Hematopoietic multipotent progenitor cell (in vitro differentiated cells): ENCODE measurements around the gene CXCL3. TPM values are rescaled to one million over a fixed set of nuclear protein-coding genes. Genes with fewer than 3 reads are reported as not detected.
A peak's percentile ranks its signal among the peaks of the same experiment; 100 is the strongest.

Source experiments
- DNase-seq, 3 donors: peaks; one replicate each; pipeline ENCODE4 v3.0.0-alpha.2; 2011 to 2015; ENCODE audit warnings: low read depth in 2 of 3, low spot score in 2 of 3
- total RNA-seq: library from RNA; depleted of rRNA; stranded (reverse); fragments of >200 nt; gene quantifications from one replicate; pipeline ENCODE4 v1.2.3, GENCODE V29; 2012

Gene CXCL3
- total RNA-seq, 1 donor = 5.7 TPM

DNA sequence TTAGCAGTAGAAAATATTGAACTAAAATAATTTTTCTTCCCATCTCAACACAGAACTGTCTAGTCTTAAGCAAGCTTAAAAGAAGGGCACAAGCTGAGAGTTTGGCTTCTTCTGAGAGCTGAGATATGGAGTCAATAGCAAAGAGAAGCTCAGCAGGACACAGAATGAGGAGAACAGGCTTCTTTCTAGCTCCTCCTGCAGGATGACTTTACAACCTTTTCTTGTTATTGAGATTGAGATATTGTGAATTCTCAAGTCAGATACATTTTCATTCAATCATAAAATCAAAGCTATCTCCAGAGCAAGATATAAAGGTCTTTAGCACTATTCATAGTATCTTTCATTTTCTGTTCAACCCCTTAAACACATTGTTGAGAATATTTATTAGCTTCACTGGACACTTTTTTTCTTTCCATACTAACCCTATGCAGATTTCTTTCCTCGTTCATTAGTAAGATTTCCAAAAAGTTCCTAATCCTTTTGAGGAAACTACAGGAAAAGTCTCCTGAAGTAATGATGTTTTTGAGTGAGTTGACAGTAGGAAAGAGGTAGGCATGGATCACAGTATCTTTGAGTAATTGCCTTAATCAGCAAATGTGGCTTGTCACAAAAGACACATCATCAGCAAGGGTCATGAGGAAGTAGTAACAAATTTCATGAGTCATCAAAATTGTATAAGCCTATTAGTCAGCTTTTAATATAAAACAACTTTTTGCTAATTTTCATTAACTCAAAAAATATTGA, 17.8 kb upstream of the CXCL3 start:
- no peak for DNase-seq

GRCh38 chr4:74055498-74055897, 17.0 kb upstream of the CXCL3 start:
- no peak for DNase-seq

DNA sequence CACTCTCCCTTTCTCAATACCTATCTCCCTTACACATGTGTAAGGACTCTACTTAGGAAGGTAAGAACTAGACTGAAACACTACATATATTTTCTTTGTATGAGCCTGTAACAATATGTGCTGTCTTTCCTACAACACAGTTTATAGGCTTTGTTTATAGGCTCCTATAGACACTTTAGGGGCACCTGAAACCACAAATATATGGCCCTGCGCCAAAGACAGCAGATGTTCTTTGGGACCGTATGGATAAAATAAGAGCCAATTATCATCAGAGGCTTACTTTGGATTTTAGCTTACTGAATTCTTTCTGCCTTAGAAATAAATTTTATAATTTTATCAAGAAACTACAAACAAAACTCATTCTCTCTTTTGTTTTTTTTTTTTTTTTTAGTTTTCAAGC, 16.6 kb upstream of the CXCL3 start:
- no peak for DNase-seq

DNA sequence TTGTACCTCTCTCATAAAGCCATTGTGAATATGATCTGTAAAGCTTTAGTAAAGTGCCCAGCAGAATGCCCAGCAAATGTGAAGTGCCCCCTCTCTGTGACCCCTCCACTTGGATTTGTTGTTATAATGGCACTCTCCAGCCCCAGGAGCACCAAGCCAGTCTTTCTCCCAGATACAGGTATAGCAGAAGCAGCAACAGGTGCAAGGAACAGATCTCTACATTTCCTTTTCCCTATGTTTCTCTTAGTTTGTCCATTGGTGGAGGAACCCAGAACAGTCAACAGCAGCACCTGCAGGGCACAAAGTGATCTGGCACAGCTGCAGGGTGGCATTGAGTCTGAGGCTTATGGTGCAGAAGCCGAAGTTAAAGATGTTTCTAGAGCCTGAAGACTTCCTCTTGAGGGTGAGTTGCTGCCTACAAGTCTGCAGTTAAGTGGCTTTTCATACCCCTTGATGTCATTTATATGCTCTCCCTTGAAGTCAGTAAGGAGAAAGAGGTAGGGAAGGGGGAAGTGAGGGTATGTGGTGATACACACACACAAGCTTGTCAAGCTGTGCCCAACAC, 16.1 kb upstream of the CXCL3 start:
- peak in 1 of 3 donors; percentile 67 for DNase-seq

DNA sequence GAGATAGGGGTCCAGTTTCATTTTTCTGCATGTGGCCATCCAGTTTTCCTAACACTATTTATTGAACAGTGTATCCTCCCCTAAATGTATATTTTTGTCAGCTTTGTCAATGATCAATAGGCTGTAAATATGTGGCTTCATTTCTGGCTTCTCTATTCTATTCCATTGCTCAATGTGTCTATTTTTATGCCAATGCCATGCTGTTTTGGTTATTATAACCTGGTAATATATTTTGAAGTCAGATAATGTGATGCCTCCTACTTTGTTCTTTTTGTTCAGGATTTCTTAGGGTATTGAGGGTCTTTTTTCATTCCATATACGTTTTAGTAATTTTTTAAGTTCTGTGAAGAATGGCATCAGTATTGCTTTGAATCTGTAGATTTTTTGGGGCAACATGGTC, 8.7 kb upstream of the CXCL3 start:
- no peak for DNase-seq

DNA sequence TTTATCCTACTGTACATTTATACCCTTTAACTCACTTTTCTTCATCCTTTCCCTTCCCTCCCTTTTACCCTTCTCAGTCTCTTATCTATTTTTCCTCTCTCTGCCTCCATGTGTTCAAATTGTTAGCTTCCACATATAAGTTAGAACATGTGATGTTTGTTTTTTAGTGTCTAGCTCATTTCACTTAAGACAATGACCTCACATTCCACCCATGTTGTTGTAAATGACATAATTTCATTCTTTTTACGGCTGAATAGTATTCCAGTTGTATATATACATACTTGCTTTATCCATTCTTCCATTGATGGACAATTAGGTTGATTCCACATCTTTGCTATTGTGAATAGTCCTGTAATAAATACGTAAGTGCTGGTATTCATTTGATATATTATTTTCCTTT, 7.3 kb upstream of the CXCL3 start:
- DNase-seq = no peak

GRCh38 chr4:74045247-74045646, 6.8 kb upstream of the CXCL3 start:
- no peak for DNase-seq

- no peak for DNase-seq
These were observed 6.2 kb upstream of the CXCL3 start for GRCh38 chr4:74044677-74045076.

DNA sequence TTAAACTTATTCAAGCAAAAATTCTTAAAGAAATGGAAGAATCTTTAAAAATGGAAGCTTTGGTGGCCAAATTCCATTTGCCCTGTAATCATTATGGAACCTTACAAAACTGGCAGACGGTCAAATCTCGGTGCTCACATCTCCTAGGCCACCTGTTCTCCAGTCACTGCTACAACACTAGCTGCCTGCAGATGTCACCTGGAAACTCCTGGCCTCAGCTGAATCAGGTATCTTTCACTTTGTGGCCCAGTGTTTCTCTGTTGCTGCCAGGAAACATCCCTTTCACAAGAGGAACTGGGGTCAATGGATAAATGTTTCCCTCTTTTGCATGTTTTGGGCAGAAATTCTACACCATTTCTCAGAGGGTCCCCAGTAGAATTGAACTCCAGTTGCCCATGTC, 4.2 kb upstream of the CXCL3 start:
- DNase-seq = peak in 1 of 3 donors; percentile 21

DNA sequence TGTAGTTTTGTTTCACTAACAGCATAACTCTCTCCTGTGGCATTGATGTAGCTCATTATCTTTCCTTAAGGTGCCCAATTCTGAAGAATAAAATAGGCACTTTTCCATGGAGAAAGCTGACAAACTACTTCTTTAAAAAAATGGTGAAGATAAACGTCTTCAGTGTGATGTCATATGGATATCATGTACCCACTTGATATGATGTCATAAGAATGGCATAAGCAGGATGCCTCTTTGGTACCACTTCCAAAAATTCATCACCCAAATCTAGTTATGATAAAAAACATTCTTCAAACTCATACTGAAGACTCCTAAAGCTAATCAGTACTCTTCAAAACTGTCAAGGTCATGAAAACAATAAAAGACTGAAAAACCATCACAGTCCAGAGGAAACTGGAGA, 2.9 kb upstream of the CXCL3 start:
- no peak for DNase-seq

DNA sequence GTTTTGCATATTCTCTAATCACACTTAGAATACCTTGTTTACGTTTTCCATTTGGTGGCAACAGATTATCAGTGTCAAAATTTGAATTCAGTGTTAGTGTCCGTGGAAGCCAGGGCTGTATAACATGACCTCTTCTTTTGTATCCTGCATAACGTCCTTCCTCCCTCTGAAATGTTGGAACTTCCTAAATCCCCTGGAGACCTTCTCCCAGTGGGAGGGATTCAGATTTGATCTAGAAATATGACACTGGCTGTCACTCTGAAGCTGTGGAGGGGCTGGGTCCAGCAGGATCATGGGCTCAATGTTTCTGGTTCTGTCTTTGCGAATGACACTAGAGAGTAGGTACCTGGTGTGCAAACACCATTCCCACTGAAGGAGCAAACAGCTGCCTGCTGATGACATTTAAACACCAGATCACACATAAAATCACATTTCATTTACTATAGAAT, 850 bp upstream of the CXCL3 start:
- DNase-seq = no peak

DNA sequence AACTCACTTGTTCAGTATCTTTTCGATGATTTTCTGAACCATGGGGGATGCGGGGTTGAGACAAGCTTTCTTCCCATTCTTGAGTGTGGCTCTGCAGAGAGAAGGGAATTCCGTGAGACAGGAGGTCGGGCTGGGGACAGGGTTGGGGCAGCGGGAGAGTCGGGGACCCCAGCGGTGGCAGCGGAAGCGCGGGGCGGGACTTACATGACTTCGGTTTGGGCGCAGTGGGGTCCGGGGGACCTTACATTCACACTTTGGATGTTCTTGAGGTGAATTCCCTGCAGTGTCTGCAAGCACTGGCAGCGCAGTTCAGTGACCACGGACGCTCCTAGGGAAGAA, 434 bp downstream of the CXCL3 start:
- DNase-seq = peak in 1 of 3 donors; percentile 45

DNA sequence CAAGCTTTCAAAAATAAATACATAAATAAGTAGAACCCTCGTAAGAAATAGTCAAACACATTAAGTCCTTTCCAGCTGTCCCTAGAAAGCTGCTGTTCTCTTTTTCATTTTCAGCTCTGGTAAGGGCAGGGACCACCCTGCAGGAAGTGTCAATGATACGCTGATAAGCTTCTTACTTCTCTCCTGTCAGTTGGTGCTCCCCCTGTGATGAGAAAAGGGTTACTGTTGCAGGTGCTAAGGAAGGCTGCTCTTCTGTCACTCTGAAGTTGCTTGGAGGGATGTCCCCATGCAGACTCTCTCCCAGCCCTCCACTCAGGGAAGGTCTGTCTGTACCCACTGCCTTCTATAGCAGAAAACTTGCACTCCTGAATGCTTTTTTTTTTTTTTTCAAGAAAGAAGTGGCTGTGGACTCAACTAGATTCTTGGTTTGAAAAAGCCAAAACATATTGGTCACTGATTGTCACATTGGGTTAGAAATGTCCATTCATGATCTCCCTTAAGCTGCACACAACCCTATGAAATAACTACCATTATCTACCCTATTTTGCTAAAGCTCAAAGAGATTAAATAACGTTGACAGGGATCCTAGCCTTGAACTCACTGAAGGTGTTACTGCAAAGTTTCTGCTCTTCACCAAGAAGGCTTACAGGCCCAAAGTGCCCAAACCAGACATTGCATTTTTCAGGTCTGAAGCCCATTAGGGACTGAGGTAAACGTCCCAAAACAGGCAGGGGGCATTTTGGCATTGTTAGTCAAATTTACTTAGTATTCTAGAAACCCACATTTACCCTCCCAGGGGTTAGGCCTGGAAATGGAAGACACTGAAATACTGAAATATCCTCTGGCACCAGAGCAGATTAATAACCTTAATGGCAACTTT, 1.2 kb downstream of the CXCL3 start:
- peak in 1 of 3 donors; percentile 61 for DNase-seq

DNA sequence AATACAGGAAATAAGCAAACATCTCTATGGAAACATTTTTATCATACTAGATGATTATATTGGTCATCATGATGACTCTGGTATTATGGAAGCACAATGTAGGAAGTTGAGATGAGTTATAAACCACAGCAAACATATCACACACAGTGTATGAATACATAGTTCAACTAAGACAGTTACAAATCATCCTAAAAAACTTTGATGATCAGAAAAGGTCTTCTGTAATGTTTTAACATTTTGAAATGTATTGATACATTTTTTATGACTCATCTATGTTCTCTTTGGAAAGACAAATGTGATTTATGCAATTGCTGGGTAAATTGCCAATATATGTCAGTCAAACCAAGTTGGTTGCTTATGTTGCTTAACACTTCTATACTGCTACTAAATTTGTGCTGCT, 4.8 kb downstream of the CXCL3 start:
- no peak for DNase-seq

GRCh38 chr4:74032064-74032463, 6.4 kb downstream of the CXCL3 start:
- DNase-seq = no peak

DNA sequence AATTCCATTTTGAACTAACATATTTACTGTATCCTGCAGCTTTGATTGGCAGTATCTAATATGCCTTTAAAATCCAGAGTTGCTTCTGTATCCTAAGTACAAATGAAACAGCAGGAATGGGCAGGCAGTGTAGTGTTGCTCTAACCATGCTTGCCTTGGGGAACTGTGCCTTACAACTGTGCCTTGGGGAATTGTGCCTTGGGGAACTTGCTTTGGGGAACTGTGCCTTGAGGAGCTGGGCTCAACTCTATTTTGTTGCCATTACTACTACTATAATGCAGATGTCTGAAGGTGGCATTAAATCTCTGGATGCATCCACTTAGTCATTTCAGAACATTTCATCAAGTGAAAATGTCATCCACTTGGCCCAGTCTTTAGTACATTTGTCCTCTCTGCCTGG, 6.9 kb downstream of the CXCL3 start:
- DNase-seq = no peak

DNA sequence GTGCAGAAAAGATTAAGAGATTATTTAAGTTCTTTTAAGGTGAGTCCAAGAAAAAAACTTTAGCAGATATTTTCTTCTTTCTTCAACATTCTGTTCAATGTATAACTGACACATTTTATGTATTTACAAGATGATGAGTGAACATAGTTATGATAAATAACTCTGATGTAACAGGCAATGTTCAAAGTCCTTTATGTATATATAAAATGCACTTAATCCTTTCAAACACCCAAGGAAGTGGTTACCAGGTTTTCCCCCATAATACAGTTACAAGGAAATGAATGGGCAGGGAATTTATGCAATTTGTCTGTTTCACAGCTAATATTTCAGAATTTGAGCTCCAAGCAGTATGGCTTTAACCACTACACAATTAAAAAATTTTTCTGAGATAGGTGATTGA, 8.2 kb downstream of the CXCL3 start:
- DNase-seq = no peak

- DNase-seq = no peak
These were observed 10.0 kb downstream of the CXCL3 start for GRCh38 chr4:74028504-74028903.

- DNase-seq = no peak
These were observed 14.8 kb downstream of the CXCL3 start for GRCh38 chr4:74023709-74024108.

DNA sequence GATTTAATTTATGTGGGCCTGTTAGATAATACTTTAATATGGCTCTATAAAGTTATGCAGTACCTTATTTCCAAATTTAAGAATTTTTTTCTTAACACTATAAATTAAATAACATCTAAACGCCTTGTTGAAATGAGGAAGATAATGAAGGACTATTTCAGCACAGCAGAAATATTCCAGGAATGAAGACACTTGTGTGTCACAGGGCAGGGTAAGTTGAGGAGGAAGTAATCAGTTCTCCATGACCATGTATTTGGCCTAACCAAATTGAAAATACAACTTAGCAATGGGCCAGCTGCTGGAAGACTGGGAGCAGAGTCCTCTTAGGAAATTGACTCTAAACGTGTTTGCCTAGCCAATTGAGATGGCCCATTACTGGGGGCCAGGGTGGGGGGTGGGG, 16.9 kb downstream of the CXCL3 start:
- DNase-seq = no peak

- DNase-seq = peak in 1 of 3 donors; percentile 69
These were observed 19.7 kb downstream of the CXCL3 start for GRCh38 chr4:74018771-74019170.

- no peak for DNase-seq
These were observed 20.4 kb downstream of the CXCL3 start for GRCh38 chr4:74018116-74018515.
